Measurements from ENCODE around the gene SAMD7.

SAMD7 gene

GRCh38 chr3:169907944-169908343 is 3.4 kb upstream of the SAMD7 start:
- H3K4me3 ChIP-seq (ENCODE audit: low read depth, low read length): no peak overlapping the region
- TF ChIP-seq, protein P1, sequence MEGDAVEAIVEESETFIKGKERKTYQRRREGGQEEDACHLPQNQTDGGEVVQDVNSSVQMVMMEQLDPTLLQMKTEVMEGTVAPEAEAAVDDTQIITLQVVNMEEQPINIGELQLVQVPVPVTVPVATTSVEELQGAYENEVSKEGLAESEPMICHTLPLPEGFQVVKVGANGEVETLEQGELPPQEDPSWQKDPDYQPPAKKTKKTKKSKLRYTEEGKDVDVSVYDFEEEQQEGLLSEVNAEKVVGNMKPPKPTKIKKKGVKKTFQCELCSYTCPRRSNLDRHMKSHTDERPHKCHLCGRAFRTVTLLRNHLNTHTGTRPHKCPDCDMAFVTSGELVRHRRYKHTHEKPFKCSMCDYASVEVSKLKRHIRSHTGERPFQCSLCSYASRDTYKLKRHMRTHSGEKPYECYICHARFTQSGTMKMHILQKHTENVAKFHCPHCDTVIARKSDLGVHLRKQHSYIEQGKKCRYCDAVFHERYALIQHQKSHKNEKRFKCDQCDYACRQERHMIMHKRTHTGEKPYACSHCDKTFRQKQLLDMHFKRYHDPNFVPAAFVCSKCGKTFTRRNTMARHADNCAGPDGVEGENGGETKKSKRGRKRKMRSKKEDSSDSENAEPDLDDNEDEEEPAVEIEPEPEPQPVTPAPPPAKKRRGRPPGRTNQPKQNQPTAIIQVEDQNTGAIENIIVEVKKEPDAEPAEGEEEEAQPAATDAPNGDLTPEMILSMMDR (IDR thresholded peaks at IDR 0.05; ENCODE audit: low read depth, low read length): no peak

- TF ChIP-seq, protein P1 (IDR thresholded peaks at IDR 0.05; ENCODE audit: low read depth, low read length): no peak
- no peak overlapping the region for H3K4me3 ChIP-seq (ENCODE audit: low read depth, low read length)
These were observed 2.0 kb downstream of the SAMD7 start for GRCh38 chr3:169913323-169913722.

GRCh38 chr3:169914321-169914720 is 2.9 kb downstream of the SAMD7 start:
- H3K4me3 ChIP-seq (ENCODE audit: low read depth, low read length): no peak overlapping the region
- TF ChIP-seq, protein P1 (IDR thresholded peaks at IDR 0.05; ENCODE audit: low read depth, low read length): no peak

- H3K4me3 ChIP-seq (ENCODE audit: low read depth, low read length): no peak overlapping the region
- TF ChIP-seq, protein P1 (IDR thresholded peaks at IDR 0.05; ENCODE audit: low read depth, low read length): no peak
These were observed 11.8 kb downstream of the SAMD7 start for GRCh38 chr3:169923189-169923588.

GRCh38 chr3:169923831-169924230 is 12.5 kb downstream of the SAMD7 start:
- H3K4me3 ChIP-seq (ENCODE audit: low read depth, low read length): no peak overlapping the region

DNA sequence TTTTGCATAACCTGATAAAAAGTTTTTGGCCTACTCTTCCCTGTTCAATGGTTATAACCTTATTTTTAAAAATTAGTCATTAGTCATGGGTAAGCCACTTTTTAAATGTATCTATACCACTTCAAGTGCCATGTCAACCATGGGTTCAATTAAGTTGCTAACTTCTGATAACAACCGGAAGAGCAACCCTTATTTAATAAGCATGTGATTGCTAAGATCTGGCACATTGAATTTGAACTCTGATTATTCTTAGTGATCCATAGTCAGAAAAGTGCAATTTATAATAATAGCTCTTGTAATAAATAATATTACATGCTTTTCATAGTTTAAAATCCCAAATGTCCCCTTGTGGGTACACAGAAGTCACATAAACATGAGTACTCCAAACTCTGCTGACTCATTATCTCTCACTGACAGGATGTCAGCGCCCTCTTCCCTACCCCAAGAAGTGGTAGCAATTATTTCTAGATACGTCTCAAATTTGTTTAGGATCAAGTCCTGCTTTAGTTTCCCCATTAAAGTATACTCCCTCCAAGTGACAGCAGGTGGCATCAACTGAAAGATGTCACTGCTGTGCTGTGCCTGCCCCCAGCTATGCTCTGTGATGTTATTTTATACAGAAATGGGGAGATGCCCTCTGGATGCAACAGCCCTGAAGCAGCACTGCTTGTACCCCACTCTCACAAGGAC is 18.6 kb downstream of the SAMD7 start:
- TF ChIP-seq, protein P1 (IDR thresholded peaks at IDR 0.05; ENCODE audit: low read depth, low read length): no peak
- no peak overlapping the region for H3K4me3 ChIP-seq (ENCODE audit: low read depth, low read length)

More at GRCh38 chr3:169923831-169924230, 12.5 kb downstream of the SAMD7 start:
- TF ChIP-seq, protein P1 (IDR thresholded peaks at IDR 0.05; ENCODE audit: low read depth, low read length): no peak

DNA sequence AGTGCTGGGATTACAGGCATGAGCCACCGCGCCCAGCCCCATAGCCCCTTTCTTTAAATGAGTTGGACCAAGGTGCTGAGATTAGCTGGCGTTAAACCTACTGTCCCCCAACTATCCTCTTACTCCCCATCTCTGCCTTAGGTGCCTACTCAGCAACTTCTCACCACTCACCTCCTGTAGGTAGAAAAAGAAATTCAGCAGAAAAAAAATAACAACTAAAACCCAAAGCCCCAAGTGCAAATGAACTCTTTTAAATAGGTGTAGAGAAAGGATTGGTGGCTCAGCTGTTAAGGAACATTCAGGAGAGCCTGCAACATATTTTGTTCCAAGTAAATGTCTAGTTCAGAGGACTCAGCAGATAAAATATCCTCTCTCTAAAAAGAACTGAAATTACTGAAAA is 19.5 kb downstream of the SAMD7 start:
- TF ChIP-seq, protein P1 (IDR thresholded peaks at IDR 0.05; ENCODE audit: low read depth, low read length): no peak
- H3K4me3 ChIP-seq (ENCODE audit: low read depth, low read length): no peak overlapping the region

All from WI38 (cell line).